DND-41 (cell line): ENCODE measurements around the gene CCR7.
"Not testable (repeated sequence)": the region's sequence is repeated elsewhere in the genome, so short reads cannot be mapped to it uniquely, and the experiment has no call there.

ENCODE experiments used
- ATAC-seq: fragments of 200-7000 bp; cut with Tn5 transposase; 3 replicates; pipeline ENCODE4 v1.9.1; 2021; ENCODE audit warnings: low read depth; ENCODE audit not compliant: insufficient read depth
- DNase-seq: peaks from one replicate; pipeline ENCODE4 v3.0.0-alpha.2; 2020
- H2AFZ ChIP-seq: 2 replicates; pipeline ENCODE4 v1.6.0; 2012; ENCODE audit warnings: low read depth, low read length
- H3K27ac ChIP-seq: 2 replicates; pipeline ENCODE4 v1.5.1; 2012; ENCODE audit warnings: low read length, inconsistent platforms
- H3K27me3 ChIP-seq: fragments of 200-600 bp; sonication (generic); 2 replicates; pipeline ENCODE4 v1.6.0; 2012; ENCODE audit warnings: low read length, mild to moderate bottlenecking, inconsistent platforms; ENCODE audit not compliant: insufficient read depth, poor library complexity
- H3K36me3 ChIP-seq: 2 replicates; pipeline ENCODE4 v1.5.1; 2012; ENCODE audit warnings: low read length, inconsistent platforms; ENCODE audit not compliant: insufficient read depth
- H3K4me1 ChIP-seq: 2 replicates; pipeline ENCODE4 v1.5.1; 2012; ENCODE audit warnings: mild to moderate bottlenecking, low read length; ENCODE audit not compliant: insufficient read depth
- H3K4me2 ChIP-seq: 2 replicates; pipeline ENCODE4 v1.6.0; 2012; ENCODE audit warnings: mild to moderate bottlenecking, moderate library complexity, low read length, inconsistent platforms; ENCODE audit not compliant: insufficient read depth
- H3K4me3 ChIP-seq, 2 experiments: fragments of 200-600 bp in 1 of 2; shearing (Covaris generic) in 1 of 2; 2 replicates each; pipeline ENCODE4 v1.5.1; 2012 to 2016; ENCODE audit warnings: inconsistent platforms in 2 of 2, low read length in 2 of 2, mild to moderate bottlenecking in 2 of 2, low read depth in 1 of 2, moderate library complexity in 1 of 2
- H3K79me2 ChIP-seq: 2 replicates; pipeline ENCODE4 v1.6.0; 2012; ENCODE audit warnings: low read length, inconsistent platforms; ENCODE audit not compliant: insufficient read depth
- H3K9ac ChIP-seq: 2 replicates; pipeline ENCODE4 v1.6.0; 2012; ENCODE audit warnings: low read depth, mild to moderate bottlenecking, inconsistent platforms, low read length, moderate library complexity
- H3K9me3 ChIP-seq: 2 replicates; pipeline ENCODE4 v1.5.1; 2012; ENCODE audit warnings: low read length, moderate library complexity, mild to moderate bottlenecking, inconsistent platforms; ENCODE audit not compliant: insufficient read depth, severe bottlenecking
- H4K20me1 ChIP-seq: 2 replicates; pipeline ENCODE4 v1.6.0; 2012; ENCODE audit warnings: low read length; ENCODE audit not compliant: insufficient read depth
- EZH2 ChIP-seq: IDR thresholded peaks from 3 replicates; pipeline ENCODE4 v1.6.1; 2012; ENCODE audit warnings: borderline replicate concordance, low read depth, mild to moderate bottlenecking, moderate library complexity, low read length, inconsistent platforms; ENCODE audit not compliant: severe bottlenecking
- TF ChIP-seq, protein P1 (sequence below): IDR thresholded peaks from 2 replicates; pipeline ENCODE4 v1.5.1; 2012; ENCODE audit warnings: borderline replicate concordance, low read length, moderate library complexity, mild to moderate bottlenecking; ENCODE audit not compliant: poor library complexity, severe bottlenecking; ENCODE audit errors: extremely low read depth

The CCR7 gene

DNA sequence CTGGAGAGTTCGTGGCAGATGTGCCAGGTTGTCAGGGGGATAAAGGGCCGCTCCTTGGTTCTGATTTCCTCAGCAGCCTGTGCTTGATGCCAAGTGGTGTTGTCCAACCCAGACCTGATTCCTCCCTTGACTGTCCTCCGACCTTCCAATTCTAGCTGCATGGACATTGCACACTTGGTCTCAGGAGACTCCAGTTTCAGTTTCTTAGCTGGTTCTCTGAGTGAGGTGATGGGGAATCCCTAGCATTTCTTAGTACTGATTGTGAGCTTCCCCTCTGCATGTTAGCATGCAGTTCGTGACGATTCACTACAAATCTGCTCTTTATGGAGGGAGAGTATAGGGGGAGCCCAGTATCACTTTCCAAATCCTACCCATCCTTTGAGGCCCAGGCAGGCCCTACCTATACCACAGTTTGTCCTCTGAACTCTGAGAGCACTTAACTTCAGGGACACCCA, 12.4 kb upstream of the CCR7 start:
- Histone ChIP-seq H3K79me2 (no peaks in the 10 kb centered on the region), H4K20me1 (no peaks in the 10 kb centered on the region), H3K27ac (no peak overlapping the region), H3K4me2 (no peak overlapping the region), H3K4me1 (peaks cover 17% of the 10 kb centered on the region), H3K36me3 (no peaks in the 10 kb centered on the region), H2AFZ (no peak overlapping the region), H3K9ac (no peak overlapping the region), H3K27me3 (no peaks in the 10 kb centered on the region), H3K4me3 (no peak overlapping the region), H3K9me3 (peaks cover 5% of the 10 kb centered on the region)
- TF ChIP-seq, protein P1, sequence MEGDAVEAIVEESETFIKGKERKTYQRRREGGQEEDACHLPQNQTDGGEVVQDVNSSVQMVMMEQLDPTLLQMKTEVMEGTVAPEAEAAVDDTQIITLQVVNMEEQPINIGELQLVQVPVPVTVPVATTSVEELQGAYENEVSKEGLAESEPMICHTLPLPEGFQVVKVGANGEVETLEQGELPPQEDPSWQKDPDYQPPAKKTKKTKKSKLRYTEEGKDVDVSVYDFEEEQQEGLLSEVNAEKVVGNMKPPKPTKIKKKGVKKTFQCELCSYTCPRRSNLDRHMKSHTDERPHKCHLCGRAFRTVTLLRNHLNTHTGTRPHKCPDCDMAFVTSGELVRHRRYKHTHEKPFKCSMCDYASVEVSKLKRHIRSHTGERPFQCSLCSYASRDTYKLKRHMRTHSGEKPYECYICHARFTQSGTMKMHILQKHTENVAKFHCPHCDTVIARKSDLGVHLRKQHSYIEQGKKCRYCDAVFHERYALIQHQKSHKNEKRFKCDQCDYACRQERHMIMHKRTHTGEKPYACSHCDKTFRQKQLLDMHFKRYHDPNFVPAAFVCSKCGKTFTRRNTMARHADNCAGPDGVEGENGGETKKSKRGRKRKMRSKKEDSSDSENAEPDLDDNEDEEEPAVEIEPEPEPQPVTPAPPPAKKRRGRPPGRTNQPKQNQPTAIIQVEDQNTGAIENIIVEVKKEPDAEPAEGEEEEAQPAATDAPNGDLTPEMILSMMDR = no peak
- no peak for TF ChIP-seq EZH2
- DNase-seq (no peak), ATAC-seq (no peak)

DNA sequence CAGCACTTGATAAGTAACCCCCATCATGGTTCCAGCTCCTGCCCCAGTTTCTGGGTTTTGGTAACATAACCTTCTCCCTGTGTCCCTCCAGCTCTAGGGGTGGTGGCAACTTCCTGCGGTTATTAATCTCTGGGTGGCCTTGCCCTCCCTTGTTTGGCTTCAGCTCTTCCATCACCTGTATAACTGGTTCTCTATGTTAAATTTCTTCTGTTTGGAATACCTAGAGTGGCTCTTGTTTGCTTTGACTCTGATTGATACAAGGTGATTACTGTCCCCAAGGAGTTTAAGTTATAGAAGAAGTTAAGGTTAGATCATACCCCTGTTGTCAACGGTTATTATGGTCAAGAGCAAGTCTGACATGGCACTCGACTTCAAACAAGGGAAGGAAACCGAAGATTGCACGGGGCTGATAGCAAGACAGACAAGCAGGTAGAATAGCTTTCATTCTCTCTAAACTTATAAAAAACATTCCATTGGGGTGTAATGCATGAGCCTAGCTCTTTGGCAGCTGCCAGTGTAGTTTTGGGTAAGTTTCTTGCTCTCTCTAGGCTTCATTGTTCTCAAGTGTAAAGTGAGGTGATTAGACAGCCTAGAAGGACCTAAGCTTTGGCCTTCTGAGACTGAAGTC, 11.0 kb upstream of the CCR7 start:
- no peaks in the 10 kb centered on the region for H4K20me1 ChIP-seq
- H3K79me2 ChIP-seq = no peaks in the 10 kb centered on the region
- peaks cover 3% of the 10 kb centered on the region for H3K4me1 ChIP-seq
- no peak overlapping the region for H3K9ac ChIP-seq
- H3K9me3 ChIP-seq = peaks cover 5% of the 10 kb centered on the region
- H3K36me3 ChIP-seq = no peaks in the 10 kb centered on the region
- H3K4me2 ChIP-seq = no peak overlapping the region
- H3K4me3 ChIP-seq = no peak overlapping the region
- DNase-seq (no peak), ATAC-seq (no peak)
- no peak for TF ChIP-seq EZH2
- TF ChIP-seq, protein P1 = no peak
- no peak overlapping the region for H3K27ac ChIP-seq
- H2AFZ ChIP-seq = no peak overlapping the region
- no peaks in the 10 kb centered on the region for H3K27me3 ChIP-seq

DNA sequence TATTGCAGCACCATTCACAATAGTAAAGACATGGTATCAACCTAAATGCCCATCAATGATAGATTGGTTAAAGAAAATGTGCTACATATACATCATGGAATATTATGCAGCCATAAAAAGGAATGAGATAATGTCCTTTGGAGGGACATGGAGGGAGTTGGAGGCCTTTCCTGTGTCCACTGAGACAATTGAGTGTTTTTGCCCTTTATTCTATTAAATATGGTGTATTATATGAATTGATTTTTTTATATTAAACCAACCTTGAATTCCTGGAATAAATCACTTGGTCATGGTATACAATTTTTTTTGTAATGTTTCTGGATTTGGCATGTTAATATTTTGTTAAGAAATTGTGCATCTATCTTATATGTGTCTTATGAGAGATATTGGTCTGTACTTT, 9.0 kb upstream of the CCR7 start:
- TF ChIP-seq EZH2 = no peak
- TF ChIP-seq, protein P1 = no peak
- no peaks in the 10 kb centered on the region for H3K27me3 ChIP-seq
- H4K20me1 ChIP-seq = no peaks in the 10 kb centered on the region
- H3K27ac ChIP-seq = no peak overlapping the region
- DNase-seq = no peak
- H3K4me2 ChIP-seq = no peak overlapping the region
- no peaks in the 10 kb centered on the region for H3K36me3 ChIP-seq
- no peaks in the 10 kb centered on the region for H3K4me1 ChIP-seq
- no peak overlapping the region for H3K9ac ChIP-seq
- ATAC-seq = no peak
- H3K9me3 ChIP-seq = peaks cover 5% of the 10 kb centered on the region
- H3K79me2 ChIP-seq = no peaks in the 10 kb centered on the region
- H2AFZ ChIP-seq = no peak overlapping the region
- no peak overlapping the region for H3K4me3 ChIP-seq

DNA sequence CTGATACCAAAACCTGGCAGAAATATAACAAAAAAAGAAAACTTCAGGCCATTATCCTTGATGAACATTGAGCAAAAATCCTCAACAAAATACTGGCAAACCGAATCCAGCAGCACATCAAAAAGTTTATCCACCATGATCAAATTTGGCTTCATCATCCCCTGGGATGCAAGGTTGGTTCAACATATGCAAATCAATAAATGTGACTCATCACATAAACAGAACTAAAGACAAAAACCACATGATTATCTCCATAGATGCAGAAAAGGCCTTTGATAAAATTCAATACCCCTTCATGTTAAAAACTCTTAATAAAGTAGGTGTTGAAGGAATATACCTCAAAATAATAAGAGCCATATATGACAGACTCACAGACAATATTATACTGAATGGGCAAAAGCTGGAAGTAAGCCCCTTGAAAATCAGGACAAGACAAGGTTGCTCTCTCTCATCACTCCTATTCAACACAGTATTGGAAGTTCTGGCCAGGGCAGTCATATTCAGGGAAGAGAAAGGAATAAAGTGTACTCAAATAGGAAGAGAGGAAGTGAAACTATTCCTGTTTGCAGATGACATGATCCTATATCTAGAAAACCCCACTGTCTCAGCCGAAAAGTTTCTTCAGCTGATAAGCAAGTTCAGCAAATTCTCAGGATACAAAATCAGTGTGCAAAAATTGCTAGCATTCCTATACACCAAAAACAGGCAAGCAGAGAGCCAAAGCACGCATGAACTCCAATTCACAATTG, 7.1 kb upstream of the CCR7 start:
- not testable (repeated sequence) for H3K9me3 ChIP-seq, H3K4me3 ChIP-seq, H4K20me1 ChIP-seq, H3K36me3 ChIP-seq, DNase-seq, H3K9ac ChIP-seq, H3K27me3 ChIP-seq, H3K4me2 ChIP-seq, H3K79me2 ChIP-seq, ATAC-seq, H3K4me1 ChIP-seq, H2AFZ ChIP-seq, H3K27ac ChIP-seq
